Activated T-helper 1 cell treated with anti-CD3 and anti-CD28 coated beads, Interleukin-12 subunit alpha, Interleukin-12 subunit beta, Interleukin-2, Interleukin-4 antibody, amounts not matched to agents 30 ng/mL and 10 ng/mL and 1 ng/mL, durations not matched to agents 14 hours and 24 hours and 36 hours (primary cell): Measurements from ENCODE around the gene TSHZ2. TPM values are rescaled to one million over a fixed set of nuclear protein-coding genes. Genes with fewer than 3 reads are reported as not detected.
A peak's percentile ranks its signal among the peaks of the same experiment; 100 is the strongest.

Experiments used
- DNase-seq: peaks from one replicate; pipeline ENCODE4 v3.0.0; 2021; ENCODE audit warnings: low spot score
- H3K27ac Mint-ChIP-seq: one replicate; pipeline ENCODE4 v1.8.0; 2021; ENCODE audit warnings: mild to moderate bottlenecking, mixed read lengths
- H3K27me3 Mint-ChIP-seq: one replicate; pipeline ENCODE4 v1.8.0; 2022; ENCODE audit warnings: mild to moderate bottlenecking, moderate library complexity, mixed read lengths; ENCODE audit not compliant: insufficient read depth
- H3K36me3 Mint-ChIP-seq: one replicate; pipeline ENCODE4 v1.8.0; 2021; ENCODE audit warnings: low read depth, mixed read lengths
- H3K4me1 Mint-ChIP-seq: one replicate; pipeline ENCODE4 v1.8.0; 2021; ENCODE audit warnings: low read depth, mixed read lengths
- H3K4me3 Mint-ChIP-seq: one replicate; pipeline ENCODE4 v1.8.0; 2021; ENCODE audit warnings: mild to moderate bottlenecking, moderate library complexity, mixed read lengths
- H3K9me3 Mint-ChIP-seq: one replicate; pipeline ENCODE4 v1.8.0; 2021; ENCODE audit warnings: mixed read lengths
- intact Hi-C: fragments of 100-400 bp; cut with micrococcal nuclease; formaldehyde crosslinking; loops from one replicate; pipeline ENCODE4 v1.15.1; 2024
- total RNA-seq: library from RNA; stranded (reverse); gene quantifications from 2 replicates; pipeline ENCODE4 v1.2.3, GENCODE V29; 2022

The TSHZ2 gene
- total RNA-seq, 1 donor from 2014 or later, result 26.0 TPM

DNA sequence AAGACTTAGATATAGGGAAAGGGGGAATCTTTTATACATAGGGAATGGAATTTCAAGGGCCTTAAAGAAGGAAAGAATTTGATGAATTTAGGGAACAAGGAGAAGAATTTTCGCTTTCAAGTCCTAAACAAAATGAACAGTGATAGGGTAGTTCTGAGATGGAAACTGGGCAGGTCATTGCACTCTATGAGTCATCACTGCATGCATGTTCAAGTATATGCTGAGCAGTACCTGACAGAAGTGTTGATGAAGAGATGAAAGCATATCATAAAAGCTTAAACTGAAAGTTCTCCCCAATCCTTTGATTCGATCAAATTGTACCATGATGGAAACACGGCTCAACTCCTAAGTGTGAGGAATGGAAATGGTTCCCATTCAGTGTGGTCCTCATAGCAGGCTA is 271.0 kb downstream of the TSHZ2 start:
- intact Hi-C loops, result no loop called here
- Mint-ChIP-seq H3K27ac (no peak overlapping the region), H3K27me3 (no peaks in the 10 kb centered on the region), H3K9me3 (no peaks in the 10 kb centered on the region), H3K4me1 (peaks cover 5% of the 10 kb centered on the region), H3K36me3 (peaks cover 2% of the 10 kb centered on the region), H3K4me3 (no peak overlapping the region)
- DNase-seq, result no peak

DNA sequence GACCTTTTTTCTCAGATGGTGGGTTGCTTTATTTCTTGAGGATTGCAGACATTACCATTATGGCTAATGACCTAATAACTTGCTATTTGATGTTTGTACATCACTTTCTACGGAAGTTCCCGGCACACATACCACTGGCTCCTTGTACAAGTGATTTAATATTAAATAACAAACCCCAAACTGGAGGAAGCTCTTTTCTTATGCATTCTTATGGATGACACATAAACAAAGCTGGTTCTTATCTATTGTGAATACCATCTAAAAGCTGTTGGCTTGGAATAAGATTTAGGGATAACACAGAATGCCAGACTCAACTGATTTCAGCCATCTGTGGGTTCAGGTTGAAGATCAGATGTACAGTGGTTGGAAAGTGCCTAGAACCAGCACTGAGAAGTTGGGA is 272.6 kb downstream of the TSHZ2 start:
- no peak overlapping the region for H3K27ac Mint-ChIP-seq
- no peaks in the 10 kb centered on the region for H3K9me3 Mint-ChIP-seq
- H3K4me1 Mint-ChIP-seq, result peaks cover 5% of the 10 kb centered on the region
- no peaks in the 10 kb centered on the region for H3K27me3 Mint-ChIP-seq
- peaks cover 2% of the 10 kb centered on the region for H3K36me3 Mint-ChIP-seq
- intact Hi-C loops, result no loop called here
- H3K4me3 Mint-ChIP-seq, result no peak overlapping the region
- no peak for DNase-seq

DNA sequence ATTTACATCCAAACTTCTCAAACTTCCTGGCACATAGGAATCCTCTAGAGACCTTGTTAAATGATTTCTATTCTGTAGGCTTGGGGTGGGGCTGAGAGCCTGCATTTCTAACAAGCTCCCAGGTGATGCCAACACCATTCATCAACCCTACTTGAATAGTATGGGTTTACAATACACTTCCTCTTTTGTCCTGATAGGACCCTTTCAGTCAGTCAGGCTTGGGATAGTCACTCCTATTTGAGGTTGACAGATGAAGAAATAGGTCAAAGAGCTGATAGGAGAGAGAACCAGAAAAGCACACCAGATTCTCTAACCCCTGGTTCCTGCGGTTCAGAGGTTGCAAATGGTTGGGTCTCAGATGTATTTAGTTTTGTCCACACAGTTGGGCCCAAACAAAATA is 273.4 kb downstream of the TSHZ2 start:
- intact Hi-C loops, result no loop called here
- Mint-ChIP-seq H3K36me3 (peaks cover 2% of the 10 kb centered on the region), H3K27ac (no peak overlapping the region), H3K9me3 (no peaks in the 10 kb centered on the region), H3K27me3 (no peaks in the 10 kb centered on the region), H3K4me1 (peaks cover 5% of the 10 kb centered on the region), H3K4me3 (no peak overlapping the region)
- DNase-seq, result no peak

DNA sequence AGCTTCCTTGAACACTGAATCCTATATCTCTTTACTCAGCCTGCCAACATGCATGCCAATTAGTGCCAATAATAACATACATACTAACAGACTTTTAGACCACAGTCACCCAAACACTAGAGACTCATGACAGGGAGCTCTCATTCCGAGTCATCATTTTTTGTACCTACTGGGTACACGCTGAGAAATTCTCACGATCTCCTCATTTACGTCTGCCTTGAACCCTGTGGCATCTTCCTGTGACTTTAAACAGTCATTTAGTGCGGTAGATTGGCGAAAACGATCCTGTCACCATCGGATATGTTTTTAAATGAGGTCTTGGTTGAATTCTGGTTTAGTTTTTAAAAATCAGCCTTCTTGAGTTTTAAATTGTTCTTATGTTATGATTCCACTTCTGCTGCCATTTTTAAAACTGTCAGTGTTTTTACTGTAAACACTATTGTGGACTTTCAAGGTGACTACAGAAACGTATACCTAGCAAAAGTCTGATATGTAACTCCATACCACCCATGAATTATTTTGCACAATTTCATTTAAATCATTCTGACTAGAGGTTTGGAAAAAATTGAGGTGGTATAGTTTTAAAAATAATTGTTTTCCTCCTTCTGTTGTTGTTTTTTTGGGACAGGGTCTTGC is 275.4 kb downstream of the TSHZ2 start:
- Mint-ChIP-seq H3K27me3 (no peaks in the 10 kb centered on the region), H3K36me3 (peaks cover 2% of the 10 kb centered on the region), H3K27ac (no peak overlapping the region), H3K4me1 (peaks cover 5% of the 10 kb centered on the region), H3K4me3 (no peak overlapping the region), H3K9me3 (no peaks in the 10 kb centered on the region)
- intact Hi-C loops, result no loop called here
- DNase-seq, result no peak

DNA sequence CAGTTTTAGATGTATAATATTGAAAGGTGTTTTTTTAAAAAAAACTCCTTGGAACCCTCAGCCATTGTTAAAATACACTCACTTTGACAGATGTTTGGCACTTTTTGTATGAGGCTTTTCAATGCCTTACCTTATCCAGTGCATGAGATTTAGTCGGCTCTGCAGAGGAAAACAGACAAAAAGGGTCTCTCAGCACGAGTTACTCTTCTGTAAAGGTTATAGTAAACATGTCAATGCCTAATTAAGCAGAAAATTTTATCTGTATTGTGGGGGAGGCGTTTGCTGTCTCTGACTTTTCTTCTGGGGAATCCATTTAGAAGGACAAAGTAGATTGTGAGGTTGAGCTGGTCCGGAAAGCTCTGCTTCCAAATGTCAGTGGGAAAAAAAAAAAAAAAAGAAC is 278.3 kb downstream of the TSHZ2 start:
- no peaks in the 10 kb centered on the region for H3K9me3 Mint-ChIP-seq

DNA sequence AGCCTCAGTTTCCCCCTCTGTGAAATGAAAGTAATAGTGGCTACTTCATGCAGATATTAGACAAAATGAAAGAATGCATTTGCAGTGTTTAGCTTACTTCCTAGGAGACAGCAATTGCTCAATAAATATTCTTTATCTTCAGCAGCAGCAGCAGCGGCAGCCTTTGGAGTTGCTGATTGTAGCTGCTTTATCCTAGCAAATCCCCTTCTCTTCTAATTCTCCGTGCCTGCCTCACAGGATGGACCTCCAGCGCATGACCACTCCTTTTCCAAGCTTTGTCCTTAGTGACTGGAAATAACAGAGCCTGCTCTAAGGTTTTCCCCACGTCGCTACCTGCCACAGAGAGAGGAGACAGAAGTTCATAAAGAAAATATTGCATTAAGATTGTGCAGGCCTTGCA is 279.8 kb downstream of the TSHZ2 start:
- intact Hi-C loops, result no loop called here
- peaks cover 20% of the 10 kb centered on the region for H3K36me3 Mint-ChIP-seq
- no peak for DNase-seq
- H3K9me3 Mint-ChIP-seq, result no peaks in the 10 kb centered on the region
- no peaks in the 10 kb centered on the region for H3K27me3 Mint-ChIP-seq
- H3K27ac Mint-ChIP-seq, result no peak overlapping the region
- H3K4me3 Mint-ChIP-seq, result no peak overlapping the region
- no peaks in the 10 kb centered on the region for H3K4me1 Mint-ChIP-seq

More for the DNA sequence above, 278.3 kb downstream of the TSHZ2 start:
- Mint-ChIP-seq H3K36me3 (peaks cover 15% of the 10 kb centered on the region), H3K4me3 (no peak overlapping the region), H3K27me3 (no peaks in the 10 kb centered on the region), H3K4me1 (no peaks in the 10 kb centered on the region), H3K27ac (no peak overlapping the region)
- DNase-seq, result no peak
- intact Hi-C loops, result no loop called here

DNA sequence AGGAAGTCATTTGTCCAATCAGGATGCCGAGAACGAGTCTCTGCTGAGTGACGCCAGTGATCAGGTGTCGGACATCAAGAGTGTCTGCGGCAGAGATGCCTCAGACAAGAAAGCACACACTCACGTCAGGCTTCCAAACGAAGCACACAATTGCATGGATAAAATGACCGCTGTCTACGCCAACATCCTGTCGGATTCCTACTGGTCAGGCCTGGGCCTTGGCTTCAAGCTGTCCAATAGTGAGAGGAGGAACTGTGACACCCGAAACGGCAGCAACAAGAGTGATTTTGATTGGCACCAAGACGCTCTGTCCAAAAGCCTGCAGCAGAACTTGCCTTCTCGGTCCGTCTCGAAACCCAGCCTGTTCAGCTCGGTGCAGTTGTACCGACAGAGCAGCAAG is 281.5 kb downstream of the TSHZ2 start:
- H3K36me3 Mint-ChIP-seq, result peaks cover 22% of the 10 kb centered on the region
- H3K4me3 Mint-ChIP-seq, result no peak overlapping the region
- H3K9me3 Mint-ChIP-seq, result no peaks in the 10 kb centered on the region
- intact Hi-C loops, result no loop called here
- no peak overlapping the region for H3K27ac Mint-ChIP-seq
- no peak for DNase-seq
- H3K27me3 Mint-ChIP-seq, result no peaks in the 10 kb centered on the region
- H3K4me1 Mint-ChIP-seq, result no peaks in the 10 kb centered on the region

DNA sequence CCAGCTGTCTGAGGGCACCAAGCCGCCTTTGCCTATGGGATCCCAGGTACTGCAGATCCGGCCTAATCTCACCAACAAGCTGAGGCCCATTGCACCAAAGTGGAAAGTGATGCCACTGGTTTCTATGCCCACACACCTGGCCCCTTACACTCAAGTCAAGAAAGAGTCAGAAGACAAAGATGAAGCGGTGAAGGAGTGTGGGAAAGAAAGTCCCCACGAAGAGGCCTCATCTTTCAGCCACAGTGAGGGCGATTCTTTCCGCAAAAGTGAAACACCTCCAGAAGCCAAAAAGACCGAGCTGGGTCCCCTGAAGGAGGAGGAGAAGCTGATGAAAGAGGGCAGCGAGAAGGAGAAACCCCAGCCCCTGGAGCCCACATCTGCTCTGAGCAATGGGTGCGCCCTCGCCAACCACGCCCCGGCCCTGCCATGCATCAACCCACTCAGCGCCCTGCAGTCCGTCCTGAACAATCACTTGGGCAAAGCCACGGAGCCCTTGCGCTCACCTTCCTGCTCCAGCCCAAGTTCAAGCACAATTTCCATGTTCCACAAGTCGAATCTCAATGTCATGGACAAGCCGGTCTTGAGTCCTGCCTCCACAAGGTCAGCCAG is 283.0 kb downstream of the TSHZ2 start:
- intact Hi-C loops, result no loop called here
- Mint-ChIP-seq H3K27me3 (no peaks in the 10 kb centered on the region), H3K4me1 (no peaks in the 10 kb centered on the region), H3K36me3 (peaks cover 22% of the 10 kb centered on the region), H3K9me3 (no peaks in the 10 kb centered on the region), H3K4me3 (no peak overlapping the region), H3K27ac (peak overlapping the region; percentile 18)
- no peak for DNase-seq

DNA sequence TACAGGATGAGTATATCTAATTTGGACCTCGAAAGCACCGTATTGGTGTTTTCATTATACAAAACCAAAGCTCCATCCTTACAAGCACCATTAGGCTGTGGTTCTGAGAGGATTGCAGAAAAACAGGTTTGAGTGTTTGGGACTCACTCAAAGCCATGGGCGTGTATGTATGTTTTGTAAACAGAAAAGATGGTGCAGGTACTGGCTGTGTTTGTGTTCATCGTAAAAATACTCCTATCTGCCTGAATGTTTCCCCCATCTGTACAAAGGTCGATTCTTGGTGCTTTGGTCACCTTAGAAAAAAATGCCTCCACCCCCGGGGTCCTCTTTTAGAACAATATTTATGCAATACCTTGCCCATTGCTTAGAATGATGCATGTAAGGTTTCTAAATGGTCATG is 286.6 kb downstream of the TSHZ2 start:
- Mint-ChIP-seq H3K9me3 (no peaks in the 10 kb centered on the region), H3K4me3 (no peak overlapping the region), H3K27me3 (no peaks in the 10 kb centered on the region), H3K4me1 (no peaks in the 10 kb centered on the region), H3K36me3 (peaks cover 17% of the 10 kb centered on the region), H3K27ac (no peak overlapping the region)
- intact Hi-C loops, result no loop called here
- DNase-seq, result no peak

DNA sequence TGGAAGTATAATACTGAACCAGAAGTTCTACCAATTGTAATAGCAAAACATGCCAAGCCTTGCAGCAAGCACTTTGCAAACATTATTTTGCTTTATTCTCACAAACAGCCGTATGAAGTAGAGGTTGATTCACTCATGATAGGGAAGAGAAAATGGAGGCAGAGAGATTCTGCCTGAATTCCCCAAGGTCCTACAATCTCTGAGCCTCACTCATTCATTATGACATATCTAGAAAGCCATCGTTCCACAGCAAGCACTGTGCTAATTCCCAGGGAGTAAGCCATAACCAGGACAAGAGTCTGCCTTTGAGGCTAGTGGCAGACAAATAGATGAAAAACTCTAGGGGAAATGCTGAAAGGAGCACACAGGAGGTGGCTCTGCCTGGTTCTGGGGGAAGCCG is 288.0 kb downstream of the TSHZ2 start:
- Mint-ChIP-seq H3K27me3 (no peaks in the 10 kb centered on the region), H3K36me3 (peaks cover 9% of the 10 kb centered on the region), H3K4me3 (no peak overlapping the region), H3K4me1 (no peaks in the 10 kb centered on the region), H3K27ac (no peak overlapping the region), H3K9me3 (no peaks in the 10 kb centered on the region)
- DNase-seq, result no peak
- intact Hi-C loops, result no loop called here

DNA sequence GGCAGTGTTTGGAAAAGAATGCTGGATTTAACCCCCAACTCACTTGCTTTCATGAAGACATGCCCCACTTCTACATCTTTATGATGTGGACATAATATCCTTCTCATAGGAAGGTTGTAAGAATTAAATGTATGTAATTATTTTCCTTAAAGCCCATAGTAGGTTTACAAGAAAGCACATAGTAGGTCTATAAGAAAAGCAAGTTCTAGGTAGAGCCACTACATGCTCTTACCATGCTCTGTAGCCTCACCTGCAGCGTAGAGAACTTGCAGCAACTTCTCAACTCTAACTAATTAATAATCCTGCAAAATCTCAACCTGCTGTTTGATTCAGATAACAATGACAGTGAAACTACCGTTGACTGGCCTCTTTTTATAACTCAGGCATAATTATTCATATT is 288.4 kb downstream of the TSHZ2 start:
- intact Hi-C loops, result no loop called here
- Mint-ChIP-seq H3K27ac (no peak overlapping the region), H3K4me1 (no peaks in the 10 kb centered on the region), H3K27me3 (no peaks in the 10 kb centered on the region), H3K9me3 (no peaks in the 10 kb centered on the region), H3K4me3 (no peak overlapping the region), H3K36me3 (peaks cover 9% of the 10 kb centered on the region)
- DNase-seq, result no peak

DNA sequence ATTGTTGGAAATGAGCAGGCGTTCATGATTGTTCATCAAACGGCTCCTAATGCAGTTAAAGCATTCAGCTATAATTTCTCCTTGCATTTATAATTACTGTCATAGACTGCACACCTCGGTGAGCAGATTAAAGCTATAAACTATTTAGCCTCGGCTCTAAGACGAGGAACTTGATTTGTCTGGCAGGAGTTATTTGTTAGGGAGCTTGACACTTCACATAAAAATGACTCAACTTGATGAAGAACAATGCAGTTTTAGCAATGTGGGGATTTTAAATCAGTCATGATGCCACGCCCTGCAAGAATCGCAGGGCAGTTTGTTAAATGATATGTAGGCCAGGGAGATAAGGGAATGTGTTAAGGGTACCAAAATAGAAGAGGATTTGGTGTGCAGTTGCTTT is 290.2 kb downstream of the TSHZ2 start:
- no peak for DNase-seq
- Mint-ChIP-seq H3K27me3 (no peaks in the 10 kb centered on the region), H3K9me3 (no peaks in the 10 kb centered on the region), H3K4me3 (no peak overlapping the region), H3K27ac (no peak overlapping the region), H3K36me3 (no peaks in the 10 kb centered on the region), H3K4me1 (no peaks in the 10 kb centered on the region)
- intact Hi-C loops, result no loop called here

DNA sequence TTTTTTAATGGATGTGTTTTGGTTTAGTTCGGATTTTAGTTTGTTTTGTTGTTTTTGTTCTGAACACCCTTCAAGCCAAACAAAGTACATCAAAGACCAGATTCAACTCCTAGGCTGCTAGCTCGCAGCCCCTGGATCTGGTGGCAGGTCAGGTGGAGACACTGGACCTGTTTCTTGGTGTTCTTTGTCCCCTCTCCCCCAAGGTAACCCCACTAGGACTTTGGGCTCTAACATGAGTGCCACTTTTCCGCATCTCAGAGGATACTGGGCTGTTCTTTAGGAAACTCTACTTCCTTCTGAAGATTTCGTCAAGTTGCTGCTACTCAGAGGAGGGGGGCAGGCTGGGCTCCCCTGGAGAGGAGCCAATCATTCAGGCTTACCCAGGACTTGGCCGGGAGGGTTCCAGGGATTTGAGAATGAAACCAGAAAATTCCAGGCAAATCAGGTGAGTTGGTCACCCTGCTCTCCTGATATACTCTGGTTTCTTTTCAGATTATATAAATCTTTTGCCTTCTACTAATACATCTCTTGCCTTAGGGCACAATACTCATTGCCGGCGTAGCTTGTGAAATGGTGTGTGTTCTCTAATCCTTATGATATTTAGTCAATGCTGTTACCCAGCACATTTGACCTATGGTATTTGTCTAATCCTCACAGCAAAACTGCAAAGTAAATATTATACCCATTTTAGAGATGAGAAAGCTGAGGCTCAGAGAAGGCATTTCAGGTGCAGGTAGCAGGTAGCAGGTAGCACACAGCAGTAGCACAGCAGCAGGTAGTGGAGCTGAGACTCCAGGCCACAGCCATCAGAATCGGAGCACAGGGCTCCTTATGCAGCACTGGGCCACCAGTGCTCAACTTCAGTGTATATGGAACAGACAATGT is 291.6 kb downstream of the TSHZ2 start:
- H3K4me3 Mint-ChIP-seq, result no peak overlapping the region
- no peaks in the 10 kb centered on the region for H3K36me3 Mint-ChIP-seq
- intact Hi-C loops, result no loop called here
- H3K27ac Mint-ChIP-seq, result no peak overlapping the region
- DNase-seq, result no peak
- no peaks in the 10 kb centered on the region for H3K27me3 Mint-ChIP-seq
- no peaks in the 10 kb centered on the region for H3K4me1 Mint-ChIP-seq
- no peaks in the 10 kb centered on the region for H3K9me3 Mint-ChIP-seq
